Kidney epithelial cell (primary cell): ENCODE results near the gene NGEF. TPM values are rescaled to one million over a fixed set of nuclear protein-coding genes. Genes with fewer than 3 reads are reported as not detected.

Source experiments
- DNase-seq: peaks from one replicate; pipeline ENCODE4 v3.0.0-alpha.2; 2010; ENCODE audit warnings: low read depth
- H3K27me3 ChIP-seq: 2 replicates; pipeline ENCODE4 v1.6.0; 2011; ENCODE audit warnings: low read length; ENCODE audit not compliant: control insufficient read depth, insufficient read depth
- H3K36me3 ChIP-seq: 2 replicates; pipeline ENCODE4 v1.5.1; 2011; ENCODE audit warnings: low read length; ENCODE audit not compliant: control insufficient read depth, insufficient read depth
- H3K4me3 ChIP-seq: 2 replicates; pipeline ENCODE4 v1.5.1; 2011; ENCODE audit warnings: low read depth, mild to moderate bottlenecking, control low read depth, low read length
- total RNA-seq: library from RNA; depleted of rRNA; stranded (reverse); fragments of >200 nt; gene quantifications from 2 replicates; pipeline ENCODE4 v1.2.3, GENCODE V29; 2015
- TF ChIP-seq, protein P1 (sequence below): IDR thresholded peaks from 2 replicates; pipeline ENCODE4 v1.5.1; 2011; ENCODE audit warnings: mild to moderate bottlenecking, moderate library complexity, low read length, control low read depth, inconsistent platforms; ENCODE audit not compliant: insufficient read depth, poor library complexity, severe bottlenecking

Gene NGEF
- total RNA-seq, 1 donor from 2014 or later, result 2.5 TPM

DNA sequence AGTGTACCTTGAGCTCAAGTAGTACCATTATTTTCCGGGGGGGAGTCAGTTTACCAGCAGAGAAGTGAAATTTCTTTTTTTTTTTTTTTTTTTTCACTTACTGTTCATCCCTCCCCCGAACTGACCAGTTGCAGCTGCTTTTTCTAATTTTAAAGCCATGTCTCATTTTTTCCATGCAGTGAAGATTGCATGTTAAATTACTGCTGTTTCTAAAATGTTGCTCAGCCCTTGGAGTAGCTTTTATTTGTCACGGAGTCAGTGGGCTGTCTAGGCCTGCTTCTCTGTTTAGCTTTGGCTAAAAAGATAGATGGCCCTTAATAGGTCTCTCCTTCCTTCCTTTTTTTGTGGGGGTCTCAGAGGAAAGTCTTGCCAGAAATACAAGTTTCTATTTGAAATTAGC lies 70.2 kb downstream of the NGEF start:
- no peaks in the 10 kb centered on the region for H3K36me3 ChIP-seq
- no peaks in the 10 kb centered on the region for H3K27me3 ChIP-seq
- DNase-seq, result no peak
- H3K4me3 ChIP-seq, result no peak overlapping the region
- TF ChIP-seq, protein P1, sequence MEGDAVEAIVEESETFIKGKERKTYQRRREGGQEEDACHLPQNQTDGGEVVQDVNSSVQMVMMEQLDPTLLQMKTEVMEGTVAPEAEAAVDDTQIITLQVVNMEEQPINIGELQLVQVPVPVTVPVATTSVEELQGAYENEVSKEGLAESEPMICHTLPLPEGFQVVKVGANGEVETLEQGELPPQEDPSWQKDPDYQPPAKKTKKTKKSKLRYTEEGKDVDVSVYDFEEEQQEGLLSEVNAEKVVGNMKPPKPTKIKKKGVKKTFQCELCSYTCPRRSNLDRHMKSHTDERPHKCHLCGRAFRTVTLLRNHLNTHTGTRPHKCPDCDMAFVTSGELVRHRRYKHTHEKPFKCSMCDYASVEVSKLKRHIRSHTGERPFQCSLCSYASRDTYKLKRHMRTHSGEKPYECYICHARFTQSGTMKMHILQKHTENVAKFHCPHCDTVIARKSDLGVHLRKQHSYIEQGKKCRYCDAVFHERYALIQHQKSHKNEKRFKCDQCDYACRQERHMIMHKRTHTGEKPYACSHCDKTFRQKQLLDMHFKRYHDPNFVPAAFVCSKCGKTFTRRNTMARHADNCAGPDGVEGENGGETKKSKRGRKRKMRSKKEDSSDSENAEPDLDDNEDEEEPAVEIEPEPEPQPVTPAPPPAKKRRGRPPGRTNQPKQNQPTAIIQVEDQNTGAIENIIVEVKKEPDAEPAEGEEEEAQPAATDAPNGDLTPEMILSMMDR, result no peak

DNA sequence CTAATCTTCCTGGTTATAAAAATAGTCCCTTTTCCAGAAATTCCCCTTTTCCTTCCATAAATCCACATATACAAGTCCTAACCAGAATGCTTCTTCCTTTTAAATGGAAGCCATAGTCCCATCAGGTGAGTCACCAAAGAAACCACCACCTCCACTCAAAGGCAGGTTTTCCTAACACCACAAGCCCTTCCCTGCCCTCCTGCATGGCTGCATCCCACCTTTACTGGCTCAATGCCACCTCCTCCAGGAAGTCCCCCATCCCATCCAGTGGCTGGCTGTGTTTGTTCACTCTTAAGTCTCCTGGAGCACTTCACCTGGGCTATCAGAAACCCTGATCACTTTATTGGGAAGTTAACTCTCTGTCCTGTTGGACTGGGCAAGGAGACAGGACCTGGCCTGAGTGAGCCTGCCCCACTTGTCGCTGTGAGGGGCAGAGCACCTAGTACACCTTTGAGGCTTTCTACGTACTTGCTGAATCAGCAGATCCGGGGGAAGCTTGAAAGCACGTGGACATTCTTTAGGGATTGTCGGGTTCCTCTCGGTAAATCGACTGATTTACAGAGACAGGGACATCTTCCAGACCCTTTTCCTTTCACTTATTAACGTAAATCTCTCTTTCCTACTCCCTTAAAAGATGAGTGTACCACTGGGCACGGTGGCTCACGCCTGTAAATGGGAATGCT lies 71.0 kb downstream of the NGEF start:
- TF ChIP-seq, protein P1, result no peak
- Histone ChIP-seq H3K4me3 (no peak overlapping the region), H3K27me3 (no peaks in the 10 kb centered on the region), H3K36me3 (no peaks in the 10 kb centered on the region)
- DNase-seq, result no peak

DNA sequence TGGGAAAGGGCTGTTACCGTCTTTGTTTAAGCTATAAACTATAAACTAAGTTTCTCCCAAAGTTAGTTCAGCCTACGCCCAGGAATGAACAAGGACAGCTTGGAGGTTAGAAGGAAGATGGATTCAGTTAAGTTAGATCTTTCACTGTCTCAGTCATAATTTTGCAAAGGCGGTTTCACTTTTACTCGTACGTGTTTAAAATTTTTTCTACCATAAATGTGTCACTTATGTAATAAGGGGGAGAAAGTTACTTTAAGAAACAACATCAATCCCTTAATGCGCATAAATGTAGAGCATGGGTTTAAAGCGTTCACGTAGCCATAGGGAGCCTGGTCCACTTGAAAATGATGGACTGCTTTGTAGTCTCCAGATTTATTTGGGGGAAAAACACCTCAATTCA lies 71.7 kb downstream of the NGEF start:
- H3K4me3 ChIP-seq, result no peak overlapping the region
- TF ChIP-seq, protein P1, result no peak
- no peaks in the 10 kb centered on the region for H3K36me3 ChIP-seq
- no peaks in the 10 kb centered on the region for H3K27me3 ChIP-seq
- DNase-seq, result no peak

DNA sequence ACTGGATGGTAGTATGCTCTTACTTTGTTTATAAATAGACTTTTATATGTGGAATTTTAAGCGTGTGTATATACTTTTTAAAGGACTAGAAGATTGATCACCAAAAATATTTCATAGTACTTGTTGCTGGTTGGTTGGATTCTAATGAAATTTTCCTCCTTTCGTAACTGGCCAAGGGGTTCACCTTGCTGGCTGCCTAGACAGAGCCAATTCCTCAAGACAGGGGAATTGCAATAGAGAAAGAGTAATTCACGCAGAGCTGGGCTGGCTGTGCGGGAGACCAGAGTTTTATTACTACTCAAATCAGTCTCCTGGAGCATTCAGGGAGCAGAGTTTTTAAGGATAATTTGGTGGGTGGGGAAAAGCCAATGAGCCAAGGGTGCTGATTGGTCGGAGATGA lies 72.3 kb downstream of the NGEF start:
- Histone ChIP-seq H3K36me3 (no peaks in the 10 kb centered on the region), H3K27me3 (no peaks in the 10 kb centered on the region), H3K4me3 (no peak overlapping the region)
- TF ChIP-seq, protein P1, result no peak
- DNase-seq, result no peak

DNA sequence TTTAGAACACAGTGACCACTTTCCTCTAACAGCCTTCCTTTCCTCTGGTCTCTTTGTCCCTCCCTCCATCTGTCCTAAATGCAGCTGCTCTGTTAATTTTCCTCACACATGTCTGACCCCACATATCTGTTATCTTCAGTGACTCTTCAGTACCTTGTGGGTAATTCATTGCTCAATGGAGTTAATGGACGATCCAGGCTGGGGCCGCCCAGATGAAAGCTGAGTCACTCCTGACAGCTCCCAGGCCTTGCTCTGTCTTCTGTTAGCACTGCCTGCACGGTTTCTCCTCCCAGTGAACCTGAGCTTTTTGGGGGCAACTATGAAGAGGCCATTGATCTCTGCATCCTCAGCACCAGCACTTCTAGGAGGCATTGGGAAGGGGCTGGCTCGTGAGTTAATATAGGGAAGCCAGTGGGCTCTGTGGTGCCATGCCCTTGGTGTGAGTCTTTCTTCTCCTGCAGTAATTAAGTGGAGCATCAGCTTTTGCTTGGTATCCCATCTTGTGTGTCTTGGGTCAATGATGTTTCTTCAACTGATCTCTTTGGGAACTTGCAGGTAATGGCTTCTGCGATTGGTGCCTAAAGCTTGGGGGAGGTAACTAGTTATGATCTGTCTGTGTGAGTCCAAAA lies 75.7 kb downstream of the NGEF start:
- Histone ChIP-seq H3K36me3 (no peaks in the 10 kb centered on the region), H3K4me3 (no peak overlapping the region), H3K27me3 (peaks cover 3% of the 10 kb centered on the region)
- peak; percentile 51 for DNase-seq
- TF ChIP-seq, protein P1, result no peak
